ENCODE results near the gene E2F4.

Gene E2F4

DNA sequence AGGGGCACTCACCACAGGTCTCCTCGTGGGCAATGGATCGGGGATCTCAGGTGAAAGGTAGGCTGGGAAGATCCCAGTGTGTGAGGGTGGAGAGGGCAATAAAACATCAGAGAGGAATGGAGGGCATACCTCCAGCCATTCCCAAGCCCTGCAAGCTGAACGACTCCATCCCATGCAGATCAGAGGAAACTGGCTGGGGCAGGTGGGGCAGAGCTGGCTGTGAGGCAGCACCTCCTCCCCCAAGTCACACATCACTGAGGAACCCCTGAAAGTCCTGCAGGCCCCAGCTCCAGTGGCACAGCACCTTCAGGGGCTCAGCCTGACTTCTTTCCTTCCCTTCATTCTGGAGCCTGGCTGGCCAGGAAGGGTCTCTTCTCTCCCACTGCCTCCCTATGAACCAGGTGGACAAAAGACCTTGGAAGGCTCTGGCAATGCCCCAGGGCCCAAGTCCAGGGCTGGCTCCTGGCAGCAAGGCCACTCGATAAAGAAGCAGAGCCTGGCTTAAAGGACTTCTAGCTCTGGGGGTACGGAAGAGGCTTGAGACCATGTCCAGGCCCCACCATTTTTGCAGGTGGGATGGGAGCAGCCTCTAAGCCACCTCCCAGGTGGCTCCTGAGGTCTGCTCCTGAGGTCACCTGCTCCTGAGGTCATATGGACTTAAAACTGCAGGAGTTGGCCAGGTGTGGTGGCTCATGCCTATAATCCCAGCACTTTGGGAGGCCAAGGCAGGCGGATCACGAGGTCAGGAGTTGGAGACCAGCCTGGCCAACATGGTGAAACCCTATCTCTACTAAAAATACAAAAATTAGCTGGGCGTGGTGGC, 21.5 kb downstream of the E2F4 start:
- no peak for DNase-seq

DNA sequence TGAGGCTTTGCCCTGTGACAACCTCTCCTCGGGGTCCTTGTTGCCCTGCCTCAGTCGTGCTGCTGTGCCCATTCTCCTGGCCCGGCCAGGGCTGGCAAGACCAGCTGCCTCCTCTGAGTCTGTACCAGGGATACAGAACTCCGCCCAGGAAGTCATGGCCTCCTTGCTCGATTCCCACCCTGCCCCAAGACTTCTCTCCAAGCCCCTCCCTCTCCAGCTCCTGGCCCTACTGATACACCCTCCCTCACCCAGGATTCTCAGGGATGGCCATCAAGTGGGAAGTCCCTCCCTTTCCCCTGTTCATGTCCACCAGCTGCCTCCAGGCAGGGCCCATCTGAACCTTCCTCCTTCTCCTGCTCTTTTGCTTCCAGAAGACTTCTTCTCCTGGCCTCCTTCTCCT, 23.8 kb downstream of the E2F4 start:
- no peak for DNase-seq

DNA sequence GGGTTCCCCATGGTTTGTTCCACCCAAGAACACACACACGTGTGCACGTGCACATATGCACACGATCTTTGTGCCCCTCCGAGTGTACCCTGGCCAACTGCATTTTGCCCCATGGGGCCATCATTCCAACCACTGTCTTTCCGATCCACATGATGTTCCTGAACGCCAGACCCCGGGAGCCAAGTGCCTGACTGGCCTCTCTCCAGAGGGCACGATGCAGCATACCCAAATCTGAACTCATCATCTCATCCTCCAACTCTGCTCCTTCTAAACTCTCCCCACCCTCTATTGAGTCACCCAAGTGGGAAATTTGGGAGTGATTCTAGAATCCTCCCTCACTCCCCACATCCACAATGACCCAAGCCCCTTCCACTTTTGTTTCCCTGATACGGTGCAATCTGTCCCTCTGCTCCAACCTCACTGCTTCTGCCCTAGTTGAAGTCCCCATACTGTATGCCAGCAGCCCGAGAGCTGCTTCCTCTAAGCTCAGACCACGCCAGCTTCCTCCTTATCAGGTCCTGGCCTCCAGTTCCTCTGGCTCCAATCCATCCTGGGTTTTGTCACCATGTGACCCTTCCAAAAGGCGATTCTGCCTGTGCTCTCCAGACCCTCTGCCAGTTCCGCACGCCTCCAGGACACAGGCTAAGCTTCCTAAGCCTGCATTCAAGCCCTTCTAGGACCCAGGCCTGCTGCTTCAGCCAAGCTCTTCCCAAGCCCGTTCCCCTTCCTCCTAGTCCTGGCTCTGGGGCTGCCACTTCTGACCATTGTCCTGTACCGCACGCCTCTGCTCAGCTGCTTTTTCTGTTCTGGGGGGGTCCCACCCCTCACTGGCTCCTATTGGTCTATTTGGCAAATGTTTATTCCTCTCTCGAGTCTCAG, 24.9 kb downstream of the E2F4 start:
- DNase-seq, result no peak

DNA sequence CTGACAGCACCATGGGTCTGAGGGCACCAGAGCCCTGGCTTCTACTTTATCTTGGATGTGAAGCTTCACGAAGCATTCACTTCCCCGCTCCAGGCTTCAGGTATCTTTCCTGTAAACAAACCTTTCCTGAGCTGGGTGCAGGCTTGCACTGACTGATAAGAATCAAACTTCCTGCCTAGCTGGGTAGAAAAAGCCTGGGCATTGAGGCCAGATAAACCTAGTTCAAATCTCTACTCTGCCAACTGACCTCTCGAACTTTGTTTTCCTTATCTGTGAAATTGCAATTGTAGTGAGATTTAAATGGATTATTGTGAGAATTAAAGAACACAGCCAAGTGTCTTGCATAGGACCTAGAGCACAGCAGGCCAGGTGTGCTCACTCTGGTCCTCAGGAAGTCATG, 32.0 kb downstream of the E2F4 start:
- no peak for DNase-seq

DNA sequence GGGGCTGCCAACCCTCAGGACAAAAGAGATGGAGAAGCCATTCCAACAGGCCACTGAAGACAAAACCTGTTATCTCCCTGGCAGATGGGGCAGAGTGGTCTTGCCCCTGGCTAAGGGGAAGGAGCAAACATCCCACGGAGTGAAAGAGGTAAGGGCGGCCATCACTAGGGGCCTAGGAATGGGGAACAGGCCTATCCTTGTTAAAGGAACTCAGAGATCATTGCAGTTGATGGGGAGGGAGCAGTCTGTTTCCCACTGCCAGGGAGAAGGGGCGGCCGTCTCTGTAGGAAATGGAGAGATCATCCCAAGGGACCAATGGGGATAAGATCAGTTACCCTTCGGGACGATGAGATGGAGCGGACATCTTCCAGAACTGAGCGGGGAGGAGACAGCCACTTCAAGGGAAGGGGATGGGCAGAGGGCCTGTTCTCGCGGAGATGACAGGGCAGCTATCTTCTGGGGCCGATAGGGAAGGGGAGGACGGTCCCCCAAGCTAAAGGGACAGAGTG, 34.4 kb downstream of the E2F4 start:
- no peak for DNase-seq

DNA sequence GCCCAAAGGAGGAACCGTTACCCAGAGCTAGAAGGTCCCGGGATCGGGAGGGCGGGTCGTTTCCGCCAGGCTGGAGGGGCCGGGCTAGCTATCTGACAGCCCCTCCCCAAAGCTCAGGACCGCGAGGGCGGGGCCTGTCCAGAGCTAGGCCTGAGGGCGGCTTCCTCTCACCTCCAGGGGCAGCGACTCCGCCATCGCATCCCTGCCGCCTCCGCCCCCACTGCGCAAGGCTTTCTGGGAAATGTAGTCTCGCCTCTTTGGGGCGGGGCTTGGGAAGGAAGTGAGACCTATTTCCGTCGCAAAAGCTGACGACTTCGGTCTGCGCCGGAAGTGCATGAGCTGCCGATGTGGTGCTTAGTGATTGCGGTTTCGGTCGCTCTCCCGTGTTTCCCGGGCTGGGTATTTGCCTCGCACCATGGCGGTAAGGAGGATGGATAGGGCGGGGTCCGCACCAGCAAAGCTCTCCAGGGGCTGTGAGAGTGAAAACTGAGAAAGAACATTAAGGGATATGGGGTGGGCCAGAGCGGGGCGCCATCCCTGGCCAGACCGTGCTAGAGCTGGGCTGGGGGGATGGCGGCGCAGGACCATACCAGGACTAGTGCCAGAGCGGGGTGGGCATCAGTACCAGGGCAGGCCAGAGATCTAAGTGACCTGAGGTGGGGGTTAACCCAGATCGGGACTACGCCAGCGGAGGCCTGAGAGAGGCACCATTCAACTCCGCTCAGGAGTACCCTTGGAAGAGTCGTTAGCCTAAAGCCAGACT, 35.0 kb downstream of the E2F4 start, which contains the start of gene TMEM208:
Gene TMEM208 (plus strand): TSS at position 327 of the 763 bp plus-strand sequence. CDS start 89 bp downstream, at position 416.
- DNase-seq, result peak; percentile 94

DNA sequence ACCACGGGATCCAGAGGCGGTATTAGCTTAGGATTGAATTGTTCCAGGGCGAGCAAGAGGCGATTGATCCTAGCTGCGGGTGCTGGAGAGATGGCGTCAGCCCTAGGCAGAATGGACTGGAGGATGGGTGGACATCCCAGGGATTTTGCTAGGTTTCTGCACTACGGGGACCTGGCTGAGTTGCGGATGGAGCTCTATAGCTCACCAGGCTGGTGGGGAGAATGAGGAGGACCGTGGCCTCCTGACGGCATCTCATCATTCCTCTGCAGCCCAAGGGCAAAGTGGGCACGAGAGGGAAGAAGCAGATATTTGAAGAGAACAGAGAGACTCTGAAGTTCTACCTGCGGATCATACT, 35.6 kb downstream of the E2F4 start:
- no peak for DNase-seq

DNA sequence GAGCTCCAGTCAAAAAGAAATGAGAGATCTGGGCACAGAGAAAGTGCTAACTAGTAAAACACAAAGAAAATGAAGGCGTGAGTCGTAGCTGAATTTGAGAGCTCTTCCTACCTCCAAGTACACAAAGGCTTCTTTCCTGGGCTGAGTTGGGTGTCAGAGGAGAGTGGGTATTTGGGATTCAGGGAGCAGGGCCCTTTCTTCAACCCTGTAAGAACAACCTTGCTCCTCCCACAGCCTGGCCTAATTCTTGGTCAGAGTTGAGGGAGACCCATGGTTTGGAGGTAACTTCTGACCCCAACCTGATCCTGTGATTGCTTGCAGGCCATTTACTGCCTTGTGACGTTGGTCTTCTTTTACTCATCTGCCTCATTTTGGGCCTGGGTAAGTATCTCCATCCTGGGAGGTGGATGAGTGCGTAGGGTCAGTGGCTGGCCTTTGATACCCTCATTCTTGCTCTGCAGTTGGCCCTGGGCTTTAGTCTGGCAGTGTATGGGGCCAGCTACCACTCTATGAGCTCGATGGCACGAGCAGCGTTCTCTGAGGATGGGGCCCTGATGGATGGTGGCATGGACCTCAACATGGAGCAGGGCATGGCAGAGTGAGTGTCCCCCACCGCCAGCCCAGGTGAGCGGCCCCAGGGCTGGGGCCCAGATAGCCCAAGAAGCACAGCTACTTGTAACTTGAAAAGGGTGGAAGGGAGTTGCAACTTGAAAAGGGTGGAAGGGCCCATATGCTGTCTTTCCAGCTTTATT, 36.3 kb downstream of the E2F4 start:
- no peak for DNase-seq

DNA sequence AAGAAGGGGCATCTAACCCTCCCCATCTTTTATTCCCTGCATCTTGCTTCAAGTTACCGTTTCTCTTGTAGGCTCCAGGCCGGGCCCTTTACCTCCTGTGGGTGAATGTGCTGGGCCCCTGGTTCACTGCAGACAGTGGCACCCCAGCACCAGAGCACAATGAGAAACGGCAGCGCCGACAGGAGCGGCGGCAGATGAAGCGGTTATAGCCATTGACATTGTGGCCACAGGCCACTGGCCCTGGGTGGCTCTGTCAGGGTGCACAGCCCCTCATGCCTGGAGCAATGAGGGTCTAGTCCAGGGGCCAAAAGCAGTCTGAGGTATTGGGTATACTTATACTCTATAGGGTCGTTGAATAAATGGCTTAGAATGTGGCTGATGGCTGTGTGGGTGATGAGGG, 37.0 kb downstream of the E2F4 start:
- no peak for DNase-seq

DNA sequence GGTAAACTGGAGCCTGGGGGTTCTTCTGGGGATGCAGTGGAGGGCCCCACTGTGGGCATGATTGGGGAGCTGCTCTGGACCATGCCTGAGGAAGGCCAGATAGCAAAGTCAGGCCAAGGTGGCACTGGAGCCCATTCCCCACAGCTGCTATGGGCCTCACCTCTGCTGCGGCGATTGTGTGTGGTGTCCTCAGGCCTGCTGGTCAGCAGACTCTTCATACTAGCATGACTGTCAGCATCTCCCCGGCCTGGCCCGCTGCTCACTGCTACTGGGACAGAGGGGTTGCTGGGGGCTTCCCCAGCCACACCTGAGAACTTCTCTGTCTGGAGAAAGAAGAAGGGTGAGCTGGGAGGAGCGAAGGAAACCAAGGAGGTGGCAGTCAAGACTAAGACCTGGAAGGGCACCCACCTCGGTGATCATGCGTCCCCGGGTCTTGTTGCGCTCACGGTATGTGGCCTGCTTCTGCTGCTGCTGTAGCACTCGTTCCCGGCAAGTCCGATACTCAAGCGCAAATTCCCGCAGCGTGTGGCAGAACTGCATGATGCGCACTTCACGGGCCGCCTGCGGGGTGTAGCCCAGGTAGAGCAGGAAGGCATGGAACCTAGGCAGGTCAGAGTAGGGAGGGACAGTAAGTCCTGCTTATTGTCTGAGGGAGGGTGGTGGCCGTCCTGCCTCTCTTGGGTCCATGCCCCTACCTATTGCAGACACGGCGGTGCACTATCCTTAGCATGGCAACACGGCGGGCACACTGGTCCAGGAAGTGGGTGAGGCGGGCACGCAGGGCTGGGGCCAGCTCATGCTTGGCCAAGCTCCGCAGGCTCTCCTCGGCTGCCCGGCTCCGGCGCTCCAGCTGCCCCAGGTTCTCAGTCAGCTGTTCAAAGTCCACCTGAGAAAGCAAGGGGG, 38.2 kb downstream of the E2F4 start:
- DNase-seq, result no peak

DNA sequence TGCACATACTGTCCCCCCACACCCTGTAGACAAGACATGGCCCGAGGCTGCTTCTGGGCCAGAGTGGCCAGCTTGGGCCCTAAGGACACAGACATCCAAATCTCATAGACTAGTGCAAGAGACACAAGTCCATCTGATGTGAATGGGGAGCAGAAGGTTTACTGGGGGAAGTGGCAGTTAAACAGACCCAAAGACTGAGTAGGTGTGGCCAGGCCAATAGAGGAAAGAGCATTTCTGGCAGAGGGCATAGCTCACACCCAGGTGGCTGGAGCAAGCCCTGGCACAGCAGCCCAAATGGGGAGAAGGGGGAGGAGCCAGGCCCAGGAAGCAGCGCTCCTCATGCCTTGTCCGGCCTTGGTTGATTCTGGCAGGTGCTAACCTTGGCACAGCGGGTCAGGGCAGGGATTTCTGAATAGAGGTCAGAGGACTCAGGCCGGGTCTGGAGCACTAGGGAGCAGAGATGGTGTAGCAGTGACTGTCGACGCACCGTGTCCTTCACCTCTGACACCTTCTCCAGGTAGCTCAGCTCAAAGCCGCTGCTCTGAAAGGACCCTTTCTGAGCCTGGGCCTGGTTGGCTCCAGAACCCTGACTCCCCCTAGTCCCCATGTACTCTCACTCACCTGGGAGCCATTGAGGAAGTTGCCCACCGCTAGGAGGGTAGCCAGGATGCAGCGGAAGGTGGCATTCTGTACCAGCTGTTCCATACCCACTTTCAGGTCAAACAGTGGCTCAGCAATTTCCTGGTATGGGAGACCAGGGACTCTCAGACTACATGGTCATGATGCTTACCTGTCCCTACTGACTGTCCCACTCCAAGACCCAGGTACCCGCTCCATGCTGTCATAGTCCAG, 39.1 kb downstream of the E2F4 start:
- DNase-seq, result no peak

DNA sequence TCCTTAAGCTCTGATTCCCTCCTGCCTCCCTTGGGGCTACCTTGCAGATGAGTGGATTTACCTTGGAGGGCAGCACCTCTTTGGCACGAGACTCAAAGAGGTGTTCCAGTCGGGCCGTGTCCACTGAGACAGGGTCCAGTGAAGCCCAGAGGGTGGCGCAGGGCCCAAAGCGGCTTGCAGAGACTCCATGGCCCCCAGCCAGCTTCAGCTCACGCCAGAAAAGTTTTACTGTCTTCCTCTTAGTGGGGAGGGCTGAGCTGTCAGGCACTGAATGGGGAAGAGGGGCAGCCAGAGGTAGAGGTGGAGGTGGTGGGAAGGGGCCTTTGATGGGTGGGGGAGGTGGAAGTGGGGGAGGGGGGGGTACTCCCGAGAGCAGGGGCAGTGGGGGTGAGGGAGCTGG, 41.6 kb downstream of the E2F4 start:
- no peak for DNase-seq

DNA sequence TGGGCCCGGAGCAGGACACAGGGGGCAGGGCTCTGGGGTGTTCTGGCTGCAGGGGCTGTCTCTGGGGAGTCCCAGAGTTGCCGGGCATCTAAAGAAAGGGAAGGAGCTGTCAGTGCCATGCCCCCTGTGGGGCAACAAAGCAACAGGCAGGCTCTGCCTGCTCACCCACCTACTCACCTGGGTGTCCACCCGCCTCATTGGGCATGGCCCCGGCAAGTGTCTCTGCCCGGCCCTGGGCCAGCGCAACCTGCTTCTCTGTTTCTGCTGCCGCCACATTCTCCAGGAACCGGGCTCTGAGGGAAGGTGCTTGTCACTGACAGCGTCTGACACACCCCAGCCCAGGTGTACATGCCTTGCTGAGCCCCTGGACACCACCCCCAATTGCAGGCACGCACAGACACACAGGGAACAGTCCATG, 42.2 kb downstream of the E2F4 start:
- DNase-seq, result no peak

DNA sequence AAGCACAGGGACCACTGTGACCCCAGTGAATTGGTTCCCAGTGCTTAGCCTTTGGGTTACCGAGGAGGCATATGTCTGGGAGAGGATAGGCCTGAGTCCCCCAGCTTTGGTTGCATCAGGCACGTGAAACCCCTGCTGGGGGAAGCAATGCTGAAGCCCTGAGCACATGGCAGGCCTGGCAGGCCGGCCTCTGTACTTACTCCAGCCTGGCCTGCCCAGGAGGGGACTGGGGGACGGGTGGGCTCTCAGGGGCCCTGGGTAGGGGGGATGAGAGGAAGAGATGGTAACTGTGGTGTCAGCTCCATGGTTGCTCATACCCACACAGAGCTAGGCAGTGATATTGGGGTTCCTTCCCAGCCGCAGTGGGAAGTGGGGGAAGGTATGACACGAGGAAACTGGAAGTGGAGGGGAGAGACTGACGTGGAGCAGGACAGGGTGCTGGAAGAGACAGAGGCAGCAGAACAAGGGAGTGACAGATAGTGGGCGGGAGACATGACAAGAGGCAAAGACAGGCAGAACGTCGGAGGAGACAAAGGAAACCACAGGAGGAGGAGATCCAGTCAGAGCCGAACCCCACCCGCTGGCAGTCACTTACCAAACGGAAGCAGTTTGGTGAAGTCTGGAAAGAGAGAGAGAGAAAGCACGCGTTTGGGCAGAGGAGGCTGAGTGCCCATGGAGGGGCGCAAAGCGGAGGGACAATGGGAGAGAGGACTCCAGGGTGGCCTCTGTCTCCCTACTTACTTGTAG, 44.0 kb downstream of the E2F4 start:
- DNase-seq, result no peak

DNA sequence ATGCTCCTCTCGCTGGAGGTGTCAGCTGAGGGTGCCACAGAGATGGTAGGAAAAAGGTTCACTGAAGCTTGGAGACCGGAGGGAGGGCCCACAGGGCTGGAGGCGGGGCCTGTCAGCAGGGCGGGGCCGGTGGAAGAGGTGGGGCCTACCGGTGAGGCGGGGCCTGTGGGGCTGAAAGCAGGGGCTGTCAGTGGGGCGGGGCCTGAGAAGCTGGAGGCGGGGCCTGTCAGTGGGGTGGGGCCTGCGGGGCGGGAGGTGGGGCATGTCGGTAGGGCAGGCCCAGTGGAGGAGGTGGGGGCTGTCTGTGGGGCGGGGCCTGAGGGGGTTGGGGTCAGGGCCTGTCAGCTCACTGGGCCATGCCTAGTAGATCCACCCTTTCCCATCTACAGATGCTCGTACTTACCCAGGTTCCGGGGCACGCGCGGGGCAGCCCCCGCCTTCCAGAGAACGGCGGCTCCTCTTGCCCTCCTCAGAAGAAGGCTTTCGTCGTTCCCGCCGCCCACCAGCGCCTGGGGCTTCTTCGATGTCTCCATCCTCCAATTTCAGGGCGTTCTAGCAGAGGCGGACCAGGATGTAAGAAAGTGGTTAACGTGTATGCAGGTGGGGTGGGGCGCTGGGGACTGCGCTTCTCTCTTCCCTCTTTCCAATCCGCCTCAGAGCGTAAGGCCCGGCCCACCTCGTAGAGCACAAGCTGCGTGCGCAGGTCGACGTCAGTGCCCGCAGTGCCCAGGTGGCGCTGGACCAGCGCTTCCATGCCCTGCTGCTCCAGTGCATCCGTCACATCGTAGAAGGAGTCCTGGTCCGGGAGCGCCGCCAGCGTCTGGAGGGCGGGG, 44.8 kb downstream of the E2F4 start:
- peak; percentile 26 for DNase-seq

DNA sequence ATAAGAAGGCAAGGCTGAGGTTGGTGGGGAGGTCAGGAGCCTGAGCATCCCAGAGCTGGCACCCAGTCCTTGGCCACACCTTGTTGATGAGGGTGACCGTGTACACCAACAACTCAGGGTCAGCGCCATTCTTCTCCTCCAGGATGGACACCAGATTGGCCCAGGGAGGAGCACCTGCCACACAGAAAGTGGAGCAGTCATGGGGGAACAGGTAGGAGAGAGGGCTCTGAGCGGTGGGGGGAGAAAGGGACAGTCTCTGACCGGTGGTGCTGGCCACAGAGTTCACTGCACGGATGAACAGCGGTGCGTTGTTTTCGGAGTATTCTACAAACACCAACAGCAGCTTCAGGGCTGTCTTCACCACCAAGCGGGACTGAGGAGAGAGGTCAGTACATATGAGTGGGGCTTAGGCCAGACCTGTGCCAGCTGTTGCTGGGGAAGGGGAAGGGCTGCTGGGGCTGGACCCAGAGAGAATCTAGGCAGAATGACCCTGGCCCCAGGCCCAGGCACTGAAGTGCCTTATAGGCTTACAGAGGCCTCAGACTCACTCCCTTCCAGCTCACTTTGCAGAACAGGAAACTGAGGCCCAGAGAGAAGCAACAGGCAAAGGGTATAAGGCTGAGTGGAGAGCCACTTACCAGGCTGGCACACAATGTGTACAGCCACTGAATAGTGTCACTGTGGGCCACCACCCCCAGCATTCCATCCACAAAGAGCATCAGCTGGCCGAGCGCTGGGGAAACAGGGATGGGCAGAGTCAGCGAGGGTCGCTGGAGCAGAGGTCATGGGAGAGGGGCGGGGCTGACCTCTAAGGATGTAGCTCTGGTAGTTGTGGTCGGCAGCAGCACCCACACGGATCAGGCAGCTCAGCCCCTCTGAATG, 45.7 kb downstream of the E2F4 start:
- no peak for DNase-seq

DNA sequence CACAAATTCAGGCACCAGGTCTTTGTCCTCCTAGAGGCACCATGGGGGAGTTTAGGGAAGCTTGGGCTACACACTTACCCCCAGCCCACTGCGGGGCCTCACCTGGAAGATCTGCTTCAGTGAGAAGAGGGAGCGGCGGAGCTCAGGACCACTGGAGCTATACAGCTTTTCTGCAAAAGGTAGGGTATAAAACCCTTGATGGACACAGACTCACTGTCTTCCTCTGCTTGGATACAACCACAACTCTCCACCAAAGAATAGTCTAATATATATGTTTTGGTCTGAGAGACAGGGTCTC, 46.3 kb downstream of the E2F4 start:
- DNase-seq, result no peak
